Adrenal gland (tissue), 12 donors: ENCODE results near the gene PMEPA1. TPM values are rescaled to one million over a fixed set of nuclear protein-coding genes. Genes with fewer than 3 reads are reported as not detected.

Experiments
- DNase-seq, 7 donors: peaks; one replicate each; pipeline ENCODE4 v3.0.0-alpha.2; 2019 to 2020
- H3K27ac ChIP-seq, 5 donors: fragments of 200-600 bp; sonication (generic) in 4 of 5; 1 replicate in 3 of 5; 2 replicates in 2 of 5; pipeline versions ENCODE4 v1.5.1 to v1.8.0; 2016 to 2020; ENCODE audit warnings: mild to moderate bottlenecking in 1 of 5
- H3K27me3 ChIP-seq: fragments of 200-600 bp; 2 replicates; pipeline ENCODE4 v1.8.0; 2021
- H3K36me3 ChIP-seq, 2 donors: fragments of 200-600 bp; replicated peaks in 1 of 2; 1 replicate in 1 of 2; 2 replicates in 1 of 2; pipeline versions ENCODE4 v1.5.1 to v1.8.0; 2018 to 2022
- H3K4me1 ChIP-seq, 2 donors: fragments of 200-600 bp; replicated peaks in 1 of 2; 1 replicate in 1 of 2; 2 replicates in 1 of 2; pipeline versions ENCODE4 v1.5.1 to v1.8.0; 2018 to 2021
- H3K4me3 ChIP-seq, 4 donors: fragments of 200-600 bp; sonication (generic) in 3 of 4; one replicate each; pipeline ENCODE4 v1.5.1; 2016 to 2018
- H3K9me3 ChIP-seq, 3 donors: fragments of 200-600 bp; sonication (generic) in 1 of 3; replicated peaks in 1 of 3; 1 replicate in 2 of 3; 2 replicates in 1 of 3; pipeline versions ENCODE4 v1.5.1 to v1.8.0; 2016 to 2021
- CTCF ChIP-seq, 6 experiments: fragments of 450-650 bp in 4 of 6; fragments of 200-600 bp in 2 of 6; sonication (generic) in 1 of 6; IDR thresholded peaks; 1 replicate in 5 of 6; 2 replicates in 1 of 6; pipeline versions ENCODE4 v1.5.1 to v1.8.0; 2016 to 2021; ENCODE audit warnings: antibody characterized with exemption in 6 of 6, mild to moderate bottlenecking in 2 of 6, moderate library complexity in 1 of 6
- POLR2A ChIP-seq, 2 donors: fragments of 450-650 bp; IDR thresholded peaks; one replicate each; pipeline ENCODE4 v1.6.1; 2017; ENCODE audit warnings: antibody characterized with exemption in 2 of 2, mild to moderate bottlenecking in 2 of 2, moderate library complexity in 1 of 2
- WGBS, 4 donors: extraction: QIAGEN DNeasy Blood & Tissue Kit in 2 of 4; methylation state at CpG; one replicate each; pipeline versions ENCODE4 v1.1.5 to v1.1.7; 2013 to 2017; 5-methylcytosine and 5-hydroxymethylcytosine counted together
- intact Hi-C, 2 donors: fragments of 100-400 bp; cut with DNase I; formaldehyde crosslinking; loops; one replicate each; pipeline versions ENCODE4 v1.14.1 to v1.15.0; 2022 to 2023
- polyA plus RNA-seq, 3 donors: library from polyadenylated mRNA; stranded (reverse); fragments of 200-250 nt in 2 of 3; fragments of 350-450 nt in 1 of 3; fragmentation: Illumina TruSeq in 1 of 3; extraction: RNeasy Lipid Tissue Mini Kit (QIAGEN cat#74804) in 1 of 3; gene quantifications; one replicate each; pipeline ENCODE4 v1.2.3, GENCODE V29; 2013 to 2014
- total RNA-seq, 9 donors: library from RNA; depleted of rRNA in 4 of 9; stranded (reverse); fragments of >200 nt in 4 of 9; fragments of 120-200 nt in 1 of 9; fragmentation: NEBNext Ultra II Directional in 1 of 9; extraction: Animal tissue kit (Norgen Biotek cat#: 25700) in 1 of 9; gene quantifications; one replicate each; pipeline versions ENCODE4 v1.1.0 to v1.2.4, GENCODE V29; 2013 to 2023
- donor health status: healthy with polysubstance abuse.
- donor health status: Bipolar disorder and iron deficiency.
- donor health status: DM: yes; HTN: yes; CAD: no.
- donor health status: DM: no; HTN: no; CAD: no.
- donor health status: DM: no; HTN: no; CAD: no.
- donor health status: DM: yes; HTN: yes; CAD: no.

The PMEPA1 gene
- total and polyA plus RNA-seq, 12 donors = 1.2 to 36.0 (median 10.0) TPM

GRCh38 chr20:57622579-57623381 is 87.0 kb downstream of the PMEPA1 start:
- H3K4me3 ChIP-seq = no peak overlapping the region
- H3K36me3 ChIP-seq = no peaks in the 10 kb centered on the region
- peaks cover 4% of the 10 kb centered on the region for H3K27me3 ChIP-seq
- 54 to 66% (median 58%) methylated on average over 12 to 14 of the region's 14 CpGs for WGBS, 4 donors
- TF ChIP-seq POLR2A (IDR thresholded peaks at IDR 0.05) (no peak), CTCF (IDR thresholded peaks at IDR 0.05) (peak; percentile 10 to 72 (median 48))
- intact Hi-C loops = no loop called here
- peak in 4 of 7 donors; percentile 29 to 72 (median 44) for DNase-seq
- H3K4me1 ChIP-seq = peaks cover 0 to 6% of the 10 kb centered on the region in 2 donors
- no peak overlapping the region for H3K27ac ChIP-seq
- no peaks in the 10 kb centered on the region for H3K9me3 ChIP-seq

GRCh38 chr20:57622201-57622570 is 87.6 kb downstream of the PMEPA1 start:
- Histone ChIP-seq H3K27me3 (peaks cover 4% of the 10 kb centered on the region), H3K27ac (no peak overlapping the region), H3K36me3 (no peaks in the 10 kb centered on the region), H3K9me3 (no peaks in the 10 kb centered on the region), H3K4me3 (no peak overlapping the region), H3K4me1 (no peaks in the 10 kb centered on the region)
- no peak for DNase-seq
- WGBS, 4 donors = 70 to 77% (median 76%) methylated on average over 7 of the region's 7 CpGs
- TF ChIP-seq POLR2A (IDR thresholded peaks at IDR 0.05) = no peak
- intact Hi-C loops = no loop called here

GRCh38 chr20:57621421-57622200 is 88.2 kb downstream of the PMEPA1 start:
- DNase-seq = no peak
- no peaks in the 10 kb centered on the region for H3K9me3 ChIP-seq
- H3K4me1 ChIP-seq = no peaks in the 10 kb centered on the region
- no peak overlapping the region for H3K4me3 ChIP-seq
- no peak for TF ChIP-seq POLR2A (IDR thresholded peaks at IDR 0.05)
- TF ChIP-seq CTCF (IDR thresholded peaks at IDR 0.05) = no peak
- 67 to 77% (median 73%) methylated on average over 9 to 16 of the region's 16 CpGs for WGBS, 4 donors
- H3K36me3 ChIP-seq = no peaks in the 10 kb centered on the region
- H3K27ac ChIP-seq = no peak overlapping the region
- peaks cover 4% of the 10 kb centered on the region for H3K27me3 ChIP-seq
- intact Hi-C loops = no loop called here

- no peak for TF ChIP-seq POLR2A (IDR thresholded peaks at IDR 0.05)
- TF ChIP-seq CTCF (IDR thresholded peaks at IDR 0.05) = no peak
- Histone ChIP-seq H3K4me1 (no peaks in the 10 kb centered on the region), H3K36me3 (no peaks in the 10 kb centered on the region), H3K9me3 (no peaks in the 10 kb centered on the region), H3K4me3 (no peak overlapping the region), H3K27ac (no peak overlapping the region), H3K27me3 (peaks cover 4% of the 10 kb centered on the region)
- no peak for DNase-seq
- intact Hi-C loops = no loop called here
- WGBS, 4 donors = 62 to 74% (median 67%) methylated on average over 11 of the region's 11 CpGs
These were observed 88.8 kb downstream of the PMEPA1 start for GRCh38 chr20:57620999-57621398.
